Mesenteric fat pad (tissue), 1 donor: ENCODE data around the gene HNRNPDL. TPM values are rescaled to one million over a fixed set of nuclear protein-coding genes. Genes with fewer than 3 reads are reported as not detected.
A peak's percentile ranks its signal among the peaks of the same experiment; 100 is the strongest.
"Not testable (repeated sequence)": the region's sequence is repeated elsewhere in the genome, so short reads cannot be mapped to it uniquely, and the experiment has no call there.

Experiments used
- DNase-seq: peaks from one replicate; pipeline ENCODE4 v3.0.0-alpha.2; 2020; ENCODE audit warnings: low spot score
- total RNA-seq: library from RNA; stranded (reverse); fragmentation: NEBNext Ultra II Directional; extraction: Animal tissue kit (Norgen Biotek cat#: 25700); gene quantifications from one replicate; pipeline ENCODE4 v1.2.1, GENCODE V29; 2021
- donor health status: DM: yes; HTN: yes; CAD: no.

Gene HNRNPDL
- total RNA-seq, 1 donor from 2014 or later: 217 TPM

DNA sequence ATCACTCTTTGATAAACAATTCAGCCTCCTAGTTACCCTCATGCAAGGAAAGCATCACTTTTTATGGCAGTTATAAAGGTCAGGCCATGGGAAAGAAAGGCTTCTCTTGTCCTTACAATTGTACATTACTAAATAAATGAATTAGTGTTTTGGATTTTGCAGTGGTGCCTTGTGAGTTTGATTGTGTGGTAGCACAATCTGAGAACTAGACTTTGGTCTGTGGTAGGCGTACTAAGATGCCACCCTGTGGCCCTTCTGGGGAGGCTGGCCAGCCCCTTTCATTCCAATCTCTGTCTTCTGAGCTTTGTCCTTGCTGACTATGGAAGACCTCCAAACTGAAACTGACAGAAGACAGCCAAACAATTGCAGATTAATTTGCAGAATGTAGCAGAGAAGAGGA, 41.9 kb downstream of the HNRNPDL start:
- DNase-seq: no peak

DNA sequence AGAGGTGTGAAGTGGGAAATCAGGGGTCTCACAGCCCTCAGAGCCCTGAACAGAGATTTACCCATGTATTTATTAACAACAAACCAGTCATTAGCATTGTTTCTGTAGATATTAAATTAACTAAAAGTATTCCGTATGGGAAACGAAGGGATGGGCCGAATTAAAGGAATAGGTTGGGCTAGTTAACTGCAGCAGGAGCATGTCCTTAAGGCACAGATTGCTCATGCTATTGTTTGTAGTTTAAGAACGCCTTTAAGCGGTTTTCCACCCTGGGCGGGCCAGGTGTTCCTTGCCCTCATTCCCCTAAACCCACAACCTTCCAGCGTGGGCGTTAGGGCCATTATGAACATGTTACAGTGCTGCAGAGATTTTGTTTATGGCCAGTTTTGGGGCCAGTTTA, 44.0 kb downstream of the HNRNPDL start:
- DNase-seq: not testable (repeated sequence)

DNA sequence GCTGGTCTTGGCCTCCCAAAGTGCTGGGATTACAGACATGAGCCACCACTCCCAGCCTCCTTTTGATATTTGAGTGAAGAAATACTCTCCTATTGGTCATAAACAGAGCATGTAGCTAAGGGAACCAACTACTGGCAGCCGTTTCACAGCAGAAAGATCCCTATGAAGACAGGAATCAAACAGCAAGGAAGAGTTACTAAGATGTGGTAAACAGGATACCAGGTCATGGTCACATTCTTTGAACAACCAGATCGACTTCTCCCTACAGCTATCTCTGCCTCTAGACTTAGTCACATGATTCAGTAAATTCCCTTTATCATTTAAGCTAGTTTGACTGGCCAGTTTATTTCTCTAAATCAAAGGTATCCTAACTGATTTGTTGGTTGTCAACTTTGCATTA, 47.5 kb downstream of the HNRNPDL start:
- DNase-seq: no peak

DNA sequence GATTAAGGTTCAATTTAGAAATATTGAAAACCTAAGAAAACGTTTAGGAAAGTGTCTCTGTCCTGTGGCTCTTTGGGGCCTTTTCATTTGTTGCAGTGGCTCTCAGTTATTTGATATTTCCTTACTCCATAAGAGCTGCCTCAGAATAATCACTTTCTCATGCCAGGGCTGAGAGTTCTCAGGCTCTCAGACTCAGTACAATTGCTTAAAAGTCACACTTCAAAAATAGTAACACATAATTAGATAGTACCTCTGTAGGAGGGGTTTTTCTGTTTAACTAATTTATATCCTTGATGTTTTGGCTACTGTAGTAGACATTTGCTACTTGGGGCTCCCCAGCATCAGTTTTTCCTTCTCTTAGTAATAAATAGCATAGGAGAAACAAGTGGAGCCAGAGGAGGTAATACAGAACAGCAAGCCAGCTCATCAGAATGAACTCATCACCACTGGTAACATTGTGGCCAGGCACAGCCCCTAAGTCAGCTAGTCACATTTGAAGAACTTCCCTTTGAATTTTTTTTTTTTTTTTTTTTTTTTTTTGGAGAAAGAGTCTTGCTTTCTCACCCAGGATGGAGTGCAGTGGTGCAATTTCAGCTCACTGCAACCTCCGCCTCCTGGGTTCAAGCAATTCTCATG, 48.5 kb downstream of the HNRNPDL start:
- DNase-seq: no peak

DNA sequence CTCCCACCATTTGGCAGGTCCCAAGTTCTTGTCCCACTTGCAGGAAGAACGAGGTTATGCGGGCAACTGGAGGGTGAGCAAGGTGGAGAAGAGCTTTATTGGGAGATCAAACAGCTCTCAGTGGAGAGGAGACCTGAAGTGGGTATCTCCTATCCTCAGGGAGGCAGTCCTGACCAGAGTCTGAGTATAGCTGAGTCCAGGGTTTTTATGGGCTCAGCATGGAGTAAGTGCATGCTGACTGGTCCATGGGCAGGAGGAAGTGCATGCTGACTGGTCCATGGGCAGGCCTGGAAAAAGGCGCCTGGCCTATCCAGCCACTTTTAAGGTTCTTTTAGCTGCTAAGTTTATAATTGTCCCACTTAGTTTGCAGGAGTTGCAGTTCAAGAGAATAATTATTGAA, 49.0 kb downstream of the HNRNPDL start:
- DNase-seq: no peak

DNA sequence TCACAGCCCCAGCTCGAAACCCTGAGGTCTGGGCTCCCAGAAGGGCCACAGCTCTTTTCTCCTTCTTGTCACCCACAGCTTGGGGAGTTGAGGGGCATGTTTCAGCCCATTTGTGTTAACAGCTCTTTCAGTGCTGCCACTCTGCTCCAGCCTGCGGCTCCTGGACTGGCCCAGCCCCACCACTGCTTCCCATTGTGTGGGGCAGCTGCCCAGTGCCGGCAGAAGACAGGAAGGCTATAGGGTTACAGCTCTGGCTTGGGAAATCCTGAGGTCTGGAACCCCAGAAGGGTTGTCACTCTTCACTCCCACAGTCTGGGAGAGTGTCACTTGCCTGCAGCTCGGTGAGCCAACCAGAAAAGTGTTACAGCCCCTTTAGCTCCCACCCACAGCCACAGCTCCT, 49.4 kb downstream of the HNRNPDL start:
- DNase-seq: no peak

DNA sequence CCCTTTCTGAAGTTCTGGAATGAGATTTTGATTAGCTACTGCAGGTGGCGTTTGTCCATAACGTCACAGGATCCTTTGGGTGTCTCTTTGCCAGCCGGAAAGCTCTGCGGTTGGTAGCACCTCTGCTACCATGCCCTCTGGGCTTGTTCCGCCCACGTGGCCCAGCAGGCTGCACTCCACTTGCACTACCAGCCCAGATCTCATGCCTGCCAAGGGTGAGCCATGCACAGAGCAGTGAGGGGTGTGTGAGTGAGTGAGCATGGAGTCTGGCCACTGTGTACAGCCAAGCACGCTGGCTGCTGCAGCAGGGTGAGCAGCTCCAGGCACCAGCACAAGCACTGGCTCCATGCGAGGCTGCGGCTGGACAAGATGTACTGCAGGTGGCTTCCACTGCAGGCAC, 49.9 kb downstream of the HNRNPDL start:
- no peak for DNase-seq

DNA sequence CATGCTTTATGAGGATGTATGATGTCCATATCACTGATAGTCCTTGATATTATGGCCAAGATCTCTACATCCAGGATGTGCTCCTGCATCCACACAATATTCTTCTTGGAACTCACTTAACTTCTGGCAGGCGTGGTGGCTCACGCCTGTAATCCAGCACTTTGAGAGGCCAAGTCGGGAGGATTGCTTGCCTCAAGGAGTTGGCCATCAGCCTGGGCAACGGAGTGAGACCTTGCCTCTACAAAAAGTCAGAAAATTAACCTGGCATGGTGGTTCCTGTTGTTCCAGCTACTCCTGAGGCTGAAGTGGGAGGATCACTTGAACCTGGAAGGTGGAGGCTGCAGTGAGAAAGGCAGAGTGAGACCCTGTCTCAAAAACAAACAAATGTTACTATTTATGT, 54.2 kb downstream of the HNRNPDL start:
- no peak for DNase-seq

DNA sequence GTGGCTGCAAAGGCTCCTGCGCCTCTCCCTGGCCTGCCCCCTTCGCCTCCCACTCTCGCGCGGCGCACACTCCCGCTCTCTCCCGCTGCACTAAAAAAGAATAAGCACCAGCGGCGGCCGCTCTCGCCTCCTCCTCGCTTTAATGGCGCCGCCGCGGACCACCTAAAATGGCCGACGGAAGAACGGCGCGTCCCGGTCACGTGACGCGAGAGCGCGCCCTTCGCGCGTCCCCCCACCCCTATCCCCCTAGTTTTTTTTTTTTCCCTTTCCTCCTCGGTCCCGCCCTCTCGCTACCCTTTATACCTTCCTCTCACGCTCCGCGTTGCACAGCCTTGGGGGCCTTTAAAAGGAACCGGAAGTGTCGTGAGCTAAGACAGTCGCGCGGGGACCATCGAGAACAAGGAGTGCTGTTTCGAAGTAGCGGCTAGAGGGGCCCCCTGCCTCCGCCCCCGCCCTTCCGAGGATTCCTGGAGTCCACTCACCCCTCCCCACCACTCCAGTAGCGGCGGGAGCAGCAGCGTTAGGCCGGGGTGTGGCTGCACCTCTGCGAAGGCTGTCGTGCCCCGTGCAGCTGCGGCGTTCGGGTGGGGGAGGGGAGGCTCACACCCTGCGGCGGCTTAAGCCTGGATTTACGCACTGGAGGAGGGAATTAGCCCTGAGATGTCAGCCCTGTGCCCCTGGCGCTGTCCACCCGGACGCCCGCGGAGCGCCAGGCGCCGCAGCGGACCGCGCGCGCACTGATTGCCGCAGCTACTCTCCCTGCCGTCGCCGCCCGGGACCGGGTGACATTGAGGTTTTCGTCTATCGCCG, 56.2 kb downstream of the HNRNPDL start, which contains the start of gene HNRNPD:
Gene HNRNPD, minus strand, starts transcription at position 176 of the 810 bp plus-strand sequence. CDS start 313 bp downstream, outside the sequence.
- DNase-seq: peak; percentile 97

DNA sequence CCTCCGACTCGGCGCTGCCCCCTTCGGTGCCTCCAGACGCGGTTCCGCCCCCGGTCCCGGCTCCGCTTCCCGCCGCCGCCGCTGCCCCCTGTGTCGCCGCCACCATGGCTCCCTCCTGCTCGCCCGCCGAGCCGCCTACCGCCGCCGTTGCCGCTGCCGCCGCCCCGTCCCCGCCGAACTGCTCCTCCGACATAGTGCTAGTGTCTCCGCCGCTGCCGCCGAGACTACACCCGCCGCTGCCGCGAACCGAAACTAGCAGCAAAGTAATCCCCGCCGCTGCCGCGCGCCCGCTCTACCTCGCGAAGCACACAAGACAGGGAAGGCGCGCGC, 56.8 kb downstream of the HNRNPDL start:
- DNase-seq: peak; percentile 92

Other genes with a start within 250 kb of the HNRNPDL start
- gene HNRNPD, start 56.5 kb downstream of the HNRNPDL start, total RNA-seq: 112 TPM
- 21.2 TPM for gene ENOPH1, start 128 bp upstream of the HNRNPDL start, total RNA-seq
- gene TMEM150C, start 131.5 kb upstream of the HNRNPDL start, total RNA-seq: 9.2 TPM